ENCODE results near the gene TMEM145. TPM values are rescaled to one million over a fixed set of nuclear protein-coding genes. Genes with fewer than 3 reads are reported as not detected.

The TMEM145 gene
- polyA plus RNA-seq, 1 donor = 0.41 TPM

DNA sequence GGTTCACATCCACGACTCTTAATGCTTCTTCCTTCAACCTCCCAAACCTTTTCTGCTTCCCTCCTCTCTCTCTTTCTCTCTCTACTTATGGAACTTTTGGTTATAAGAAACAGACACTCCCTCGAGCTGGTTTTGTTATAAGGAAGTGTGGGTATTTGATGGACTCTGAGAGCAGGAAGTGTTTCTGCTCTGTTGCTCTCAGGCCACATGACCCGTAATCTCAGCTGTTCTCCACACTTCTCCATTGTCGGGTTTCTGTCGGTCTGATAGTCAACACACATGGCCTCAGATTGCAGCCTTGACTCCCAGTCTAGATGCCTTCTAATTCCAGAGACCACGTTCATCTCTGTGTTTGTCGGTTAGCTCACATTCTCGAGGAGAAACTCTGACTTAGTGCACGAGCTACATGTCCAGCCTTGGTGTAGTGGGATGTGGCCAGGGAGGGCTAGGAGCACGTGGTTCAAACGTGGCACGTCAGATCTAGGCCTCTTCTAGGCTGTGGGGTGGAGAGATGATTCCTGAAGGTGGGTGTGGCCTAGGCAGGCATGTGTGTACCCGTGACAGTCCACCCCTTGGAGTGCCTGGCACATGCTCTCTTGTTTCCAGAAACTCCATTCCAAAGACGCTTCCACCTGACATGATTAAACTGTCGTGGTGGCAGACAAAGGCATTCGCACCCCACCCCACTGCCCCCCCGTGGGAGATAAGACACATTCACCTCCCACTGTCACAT, 50.7 kb downstream of the TMEM145 start:
- DNase-seq = no peak

DNA sequence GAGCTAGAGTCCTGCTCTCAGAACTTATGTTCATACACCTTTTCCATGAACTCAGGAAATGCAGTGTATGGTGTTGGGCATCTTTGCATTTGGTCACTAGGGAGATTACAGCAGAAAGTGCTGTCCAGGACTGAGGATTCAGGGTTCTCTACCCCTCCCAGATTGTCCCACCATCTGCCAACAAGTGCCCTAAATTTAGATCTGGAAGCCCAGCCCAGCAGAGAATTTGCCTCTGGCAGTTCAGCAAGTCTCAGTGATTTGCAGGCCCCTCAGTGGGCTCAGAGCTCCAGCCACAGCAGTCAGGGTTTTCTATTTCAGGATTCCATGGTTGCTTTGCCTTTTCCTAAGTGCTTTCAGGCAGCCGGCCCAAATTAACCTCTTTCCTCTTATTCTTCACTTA, 53.6 kb downstream of the TMEM145 start:
- no peak for DNase-seq

- DNase-seq = no peak
These were observed 54.8 kb downstream of the TMEM145 start for GRCh38 chr19:42367929-42368328.

- no peak for DNase-seq
These were observed 55.3 kb downstream of the TMEM145 start for GRCh38 chr19:42368360-42368759.

DNA sequence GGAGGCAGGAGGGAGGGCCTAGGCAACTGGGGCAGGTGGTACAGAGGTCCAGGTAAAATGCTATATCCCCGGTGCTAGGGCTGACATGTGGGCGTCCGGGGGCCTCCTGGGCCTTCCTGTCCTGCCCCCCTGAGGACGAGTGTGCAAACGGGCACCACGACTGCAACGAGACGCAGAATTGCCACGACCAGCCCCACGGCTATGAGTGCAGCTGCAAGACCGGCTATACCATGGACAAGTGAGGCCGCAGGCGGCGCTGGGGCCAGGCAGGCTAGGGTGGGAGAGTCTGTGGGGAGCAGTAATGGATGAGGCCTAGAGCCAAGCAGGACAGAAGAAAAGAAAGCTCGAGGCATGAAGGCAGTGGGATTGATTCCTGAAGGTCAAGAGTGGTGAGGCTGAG, 55.7 kb downstream of the TMEM145 start:
- DNase-seq = no peak

DNA sequence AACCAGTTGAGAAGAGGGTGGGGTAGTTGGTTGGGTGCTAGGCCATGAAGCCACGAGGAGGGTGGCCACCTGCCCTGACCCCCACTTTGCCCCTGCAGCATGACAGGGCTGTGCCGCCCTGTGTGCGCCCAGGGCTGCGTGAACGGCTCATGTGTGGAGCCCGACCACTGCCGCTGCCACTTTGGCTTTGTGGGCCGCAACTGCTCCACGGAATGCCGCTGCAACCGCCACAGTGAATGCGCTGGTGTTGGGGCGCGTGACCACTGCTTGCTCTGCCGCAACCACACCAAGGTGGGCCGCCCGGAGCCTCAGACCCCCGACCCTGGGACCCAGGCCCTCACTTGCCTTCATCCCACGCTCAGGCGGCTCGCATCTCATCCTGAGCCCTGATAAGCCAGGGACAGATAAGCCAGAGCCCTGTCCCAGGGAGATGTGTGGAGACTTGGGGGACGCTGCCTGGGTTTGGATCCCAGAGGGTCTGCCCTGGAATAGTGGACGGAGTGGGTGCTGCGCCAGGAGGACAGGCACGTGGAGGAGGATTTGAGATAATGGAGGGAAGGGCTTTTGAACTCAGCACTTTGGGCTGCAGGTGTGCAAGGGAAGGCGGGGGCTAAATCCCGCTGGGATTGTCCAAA, 56.4 kb downstream of the TMEM145 start:
- DNase-seq = no peak

- no peak for DNase-seq
These were observed 57.0 kb downstream of the TMEM145 start for GRCh38 chr19:42370068-42370520.

GRCh38 chr19:42370626-42371175, 57.6 kb downstream of the TMEM145 start:
- DNase-seq = peak; percentile 29

Other genes with a start within 250 kb of the TMEM145 start
- gene GRIK5, start 243.1 kb upstream of the TMEM145 start, polyA plus RNA-seq (ENCODE audit: insufficient read length) = 2.2 TPM
- 12.4 TPM for gene ZNF574, start 237.1 kb upstream of the TMEM145 start, polyA plus RNA-seq (ENCODE audit: insufficient read length)
- 2.0 TPM for gene POU2F2, start 180.9 kb upstream of the TMEM145 start, polyA plus RNA-seq (ENCODE audit: insufficient read length)
- gene DEDD2, start 95.6 kb upstream of the TMEM145 start, polyA plus RNA-seq (ENCODE audit: insufficient read length) = 16.6 TPM
- 6.7 TPM for gene ZNF526, start 93.0 kb upstream of the TMEM145 start, polyA plus RNA-seq (ENCODE audit: insufficient read length)
- 47.4 TPM for gene GSK3A, start 70.7 kb upstream of the TMEM145 start, polyA plus RNA-seq (ENCODE audit: insufficient read length)
- gene ERF, start 58.2 kb upstream of the TMEM145 start, polyA plus RNA-seq (ENCODE audit: insufficient read length) = 34.5 TPM
- 44.8 TPM for gene CIC, start 44.1 kb upstream of the TMEM145 start, polyA plus RNA-seq (ENCODE audit: insufficient read length)
- gene PRR19, start 11.2 kb upstream of the TMEM145 start, polyA plus RNA-seq (ENCODE audit: insufficient read length) = 0.53 TPM
- gene PAFAH1B3, start 10.7 kb upstream of the TMEM145 start, polyA plus RNA-seq (ENCODE audit: insufficient read length) = 33.6 TPM
- gene MEGF8, start 12.3 kb downstream of the TMEM145 start, polyA plus RNA-seq (ENCODE audit: insufficient read length) = 30.9 TPM
- gene CNFN, start 77.0 kb downstream of the TMEM145 start, polyA plus RNA-seq (ENCODE audit: insufficient read length) = not detected
- gene LIPE, start 114.1 kb downstream of the TMEM145 start, polyA plus RNA-seq (ENCODE audit: insufficient read length) = 11.6 TPM
- not detected for gene CXCL17, start 129.6 kb downstream of the TMEM145 start, polyA plus RNA-seq (ENCODE audit: insufficient read length)
- gene CEACAM1, start 215.2 kb downstream of the TMEM145 start, polyA plus RNA-seq (ENCODE audit: insufficient read length) = 2.1 TPM